K562 (cell line): ENCODE results near the gene ARF1. TPM values are rescaled to one million over a fixed set of nuclear protein-coding genes. Genes with fewer than 3 reads are reported as not detected.

Source experiments
- ARID4B ChIP-seq: sonication (generic); formaldehyde crosslinking; IDR thresholded peaks from 2 replicates; pipeline ENCODE4 v1.8.0; 2022; ENCODE audit warnings: mild to moderate bottlenecking, missing genetic modification reagents
- FOXP1 ChIP-seq: sonication (generic); formaldehyde crosslinking; IDR thresholded peaks from 2 replicates; pipeline ENCODE4 v1.8.0; 2022; ENCODE audit warnings: mild to moderate bottlenecking, missing genetic modification reagents
- GABPB1 ChIP-seq: sonication (generic); formaldehyde crosslinking; IDR thresholded peaks from 2 replicates; pipeline ENCODE4 v1.8.0; 2022; ENCODE audit warnings: mild to moderate bottlenecking, missing genetic modification reagents
- GABPB2 ChIP-seq: fragments of 250-450 bp; sonication (Bioruptor Pico); conservative IDR thresholded peaks from 2 replicates; pipeline ENCODE4 v1.5.1; 2021; ENCODE audit warnings: mild to moderate bottlenecking
- JUN ChIP-seq, 2 experiments: sonication (generic) in 1 of 2; formaldehyde crosslinking in 1 of 2; IDR thresholded peaks; 2 replicates each; pipeline versions ENCODE4 v1.6.1 to v1.8.0; 2012 to 2022; ENCODE audit warnings: borderline replicate concordance in 2 of 2, mild to moderate bottlenecking in 2 of 2, improper control_type of control experiment in 1 of 2, low read depth in 1 of 2, low read length in 1 of 2, missing genetic modification reagents in 1 of 2
- NR1H2 ChIP-seq: sonication (generic); formaldehyde crosslinking; IDR thresholded peaks from 2 replicates; pipeline ENCODE4 v1.4.0; 2020; ENCODE audit warnings: mild to moderate bottlenecking, missing genetic modification reagents
- POLR2H ChIP-seq: IDR thresholded peaks from 2 replicates; pipeline ENCODE4 v1.6.1; 2016; ENCODE audit warnings: missing genetic modification characterization, low read depth, mild to moderate bottlenecking, control low read depth, missing compliant biosample characterization, moderate library complexity
- RBFOX2 ChIP-seq: fragments of 200-400 bp; formaldehyde crosslinking; IDR thresholded peaks from 2 replicates; pipeline ENCODE4 v1.6.1; 2017; ENCODE audit warnings: low read depth, mild to moderate bottlenecking, low read length, moderate library complexity
- SMARCE1 ChIP-seq: fragments of 450-650 bp; IDR thresholded peaks from 2 replicates; pipeline ENCODE4 v1.7.1; 2016; ENCODE audit warnings: mild to moderate bottlenecking
- STAT6 ChIP-seq: sonication (generic); formaldehyde crosslinking; IDR thresholded peaks from 2 replicates; pipeline ENCODE4 v1.8.1; 2023; ENCODE audit warnings: mild to moderate bottlenecking, missing genetic modification reagents
- SUPT5H ChIP-seq: fragments of 450-650 bp; IDR thresholded peaks from 2 replicates; pipeline ENCODE4 v1.6.1; 2016
- ZNF507 ChIP-seq: conservative IDR thresholded peaks from 2 replicates; pipeline ENCODE4 v1.6.1; 2017; ENCODE audit warnings: missing genetic modification characterization, missing compliant biosample characterization
- ZNF586 ChIP-seq: fragments of 450-650 bp; formaldehyde crosslinking; conservative IDR thresholded peaks from 2 replicates; pipeline ENCODE4 v1.4.0; 2020; ENCODE audit warnings: mild to moderate bottlenecking, moderate library complexity
- ZNF717 ChIP-seq: fragments of 250-450 bp; sonication (Bioruptor Pico); IDR thresholded peaks from 2 replicates; pipeline ENCODE4 v1.5.0; 2021
- ZNF766 ChIP-seq: fragments of 200-800 bp; sonication (Bioruptor generic); conservative IDR thresholded peaks from 2 replicates; pipeline ENCODE4 v1.6.1; 2016; ENCODE audit warnings: missing genetic modification characterization, missing compliant biosample characterization
- polyA plus RNA-seq, 8 experiments: library from polyadenylated mRNA; depleted of rRNA in 4 of 8; stranded (reverse) in 5 of 8; unstranded in 3 of 8; fragments of >200 nt; fragmentation: Nextera tagmentation in 2 of 8; fragmentation: Illumina TruSeq in 1 of 8; extraction: Ambion mirVana in 2 of 8; extraction: Trizol in 1 of 8; gene quantifications; 2 replicates each; pipeline versions ENCODE4 v1.2.1 to v1.2.3, GENCODE V29; 2011 to 2014; ENCODE audit warnings: inconsistent platforms in 1 of 8, missing spikeins in 1 of 8
- total RNA-seq, 7 experiments: library from RNA; depleted of rRNA in 6 of 7; stranded (reverse); fragments of >200 nt in 6 of 7; fragmentation: Illumina TruSeq in 2 of 7; extraction: Trizol in 2 of 7; gene quantifications; 2 replicates each; pipeline versions ENCODE4 v1.2.1 to v1.2.3, GENCODE V29; 2011 to 2021; ENCODE audit warnings: low replicate concordance in 1 of 7
- TF ChIP-seq, protein P1 (sequence below): fragments of 200-800 bp; sonication (Bioruptor generic); IDR thresholded peaks from 2 replicates; pipeline ENCODE4 v1.6.1; 2017; ENCODE audit warnings: missing genetic modification characterization, missing compliant biosample characterization
- TF ChIP-seq, protein P2 (sequence below): fragments of 450-650 bp; conservative IDR thresholded peaks from 2 replicates; pipeline ENCODE4 v1.6.1; 2016; ENCODE audit warnings: missing genetic modification characterization, low read depth, mild to moderate bottlenecking, control low read depth, missing compliant biosample characterization

Gene ARF1
- total and polyA plus RNA-seq, 9 of the 15 experiments (the other 6 are each of a cell fraction or from before 2014, with no cell fraction given): 69.8 to 593 (median 325) TPM

- peak; percentile 23; the same call in 1 of the 2 replicates for TF ChIP-seq JUN (IDR thresholded peaks at IDR 0.05; ENCODE audit: borderline replicate concordance, low read depth, low read length)
- no peak for TF ChIP-seq JUN (CRISPR knock-in tag; IDR thresholded peaks at IDR 0.05; ENCODE audit: borderline replicate concordance)
- TF ChIP-seq STAT6: 0 out of 2 replicates have a peak, but pooled peaks have one; percentile 63
- no peak for TF ChIP-seq ARID4B
- no peak for TF ChIP-seq GABPB2 (CRISPR knock-in tag)
- TF ChIP-seq, protein P1, sequence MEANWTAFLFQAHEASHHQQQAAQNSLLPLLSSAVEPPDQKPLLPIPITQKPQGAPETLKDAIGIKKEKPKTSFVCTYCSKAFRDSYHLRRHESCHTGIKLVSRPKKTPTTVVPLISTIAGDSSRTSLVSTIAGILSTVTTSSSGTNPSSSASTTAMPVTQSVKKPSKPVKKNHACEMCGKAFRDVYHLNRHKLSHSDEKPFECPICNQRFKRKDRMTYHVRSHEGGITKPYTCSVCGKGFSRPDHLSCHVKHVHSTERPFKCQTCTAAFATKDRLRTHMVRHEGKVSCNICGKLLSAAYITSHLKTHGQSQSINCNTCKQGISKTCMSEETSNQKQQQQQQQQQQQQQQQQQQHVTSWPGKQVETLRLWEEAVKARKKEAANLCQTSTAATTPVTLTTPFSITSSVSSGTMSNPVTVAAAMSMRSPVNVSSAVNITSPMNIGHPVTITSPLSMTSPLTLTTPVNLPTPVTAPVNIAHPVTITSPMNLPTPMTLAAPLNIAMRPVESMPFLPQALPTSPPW (CRISPR knock-in tag): no peak
- TF ChIP-seq GABPB1: peak; percentile 93
- peak; percentile 84 for TF ChIP-seq POLR2H (tag)
- 0 out of 2 replicates have a peak, but pooled peaks have one; percentile 63 for TF ChIP-seq ZNF586
- TF ChIP-seq NR1H2: 0 out of 2 replicates have a peak, but pooled peaks have one; percentile 2
- TF ChIP-seq ZNF507: no peak
- TF ChIP-seq FOXP1 (CRISPR knock-in tag): peak; percentile 30; the same call in 1 of the 2 replicates
- TF ChIP-seq ZNF766: no peak
- no peak for TF ChIP-seq ZNF717 (CRISPR knock-in tag)
- peak; percentile 77 for TF ChIP-seq SUPT5H
- TF ChIP-seq RBFOX2: peak; percentile 69
- 0 out of 2 replicates have a peak, but pooled peaks have one; percentile 17 for TF ChIP-seq SMARCE1
- TF ChIP-seq, protein P2, sequence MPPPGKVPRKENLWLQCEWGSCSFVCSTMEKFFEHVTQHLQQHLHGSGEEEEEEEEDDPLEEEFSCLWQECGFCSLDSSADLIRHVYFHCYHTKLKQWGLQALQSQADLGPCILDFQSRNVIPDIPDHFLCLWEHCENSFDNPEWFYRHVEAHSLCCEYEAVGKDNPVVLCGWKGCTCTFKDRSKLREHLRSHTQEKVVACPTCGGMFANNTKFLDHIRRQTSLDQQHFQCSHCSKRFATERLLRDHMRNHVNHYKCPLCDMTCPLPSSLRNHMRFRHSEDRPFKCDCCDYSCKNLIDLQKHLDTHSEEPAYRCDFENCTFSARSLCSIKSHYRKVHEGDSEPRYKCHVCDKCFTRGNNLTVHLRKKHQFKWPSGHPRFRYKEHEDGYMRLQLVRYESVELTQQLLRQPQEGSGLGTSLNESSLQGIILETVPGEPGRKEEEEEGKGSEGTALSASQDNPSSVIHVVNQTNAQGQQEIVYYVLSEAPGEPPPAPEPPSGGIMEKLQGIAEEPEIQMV (tag): no peak
Measured at GRCh38 chr1:228139406-228139930, 57.0 kb downstream of the ARF1 start (continued).
